Measurements from ENCODE around the gene ARHGAP26. TPM values are rescaled to one million over a fixed set of nuclear protein-coding genes. Genes with fewer than 3 reads are reported as not detected.

The ARHGAP26 gene
- total RNA-seq, 1 experiment from 2014 or later: 65.5 TPM

- no peaks in the 10 kb centered on the region for H3K27me3 ChIP-seq (ENCODE audit: control insufficient read depth, insufficient read depth, low read length)
- peak overlapping the region; percentile 42; the same call in 1 of the 2 replicates for H3K27ac ChIP-seq (ENCODE audit: low read length)
- H3K9me3 ChIP-seq (ENCODE audit: control insufficient read depth, insufficient read depth, low read depth, low read length): no peaks in the 10 kb centered on the region
- ChIA-PET POLR2A (no interaction called here), CTCF (no interaction called here)
- H3K36me3 ChIP-seq (ENCODE audit: control insufficient read depth, insufficient read depth, low read length): no peaks in the 10 kb centered on the region
- no peak overlapping the region for H3K4me3 ChIP-seq (ENCODE audit: low read depth in 2 of 2, low read length in 2 of 2)
- TF ChIP-seq, protein P1, sequence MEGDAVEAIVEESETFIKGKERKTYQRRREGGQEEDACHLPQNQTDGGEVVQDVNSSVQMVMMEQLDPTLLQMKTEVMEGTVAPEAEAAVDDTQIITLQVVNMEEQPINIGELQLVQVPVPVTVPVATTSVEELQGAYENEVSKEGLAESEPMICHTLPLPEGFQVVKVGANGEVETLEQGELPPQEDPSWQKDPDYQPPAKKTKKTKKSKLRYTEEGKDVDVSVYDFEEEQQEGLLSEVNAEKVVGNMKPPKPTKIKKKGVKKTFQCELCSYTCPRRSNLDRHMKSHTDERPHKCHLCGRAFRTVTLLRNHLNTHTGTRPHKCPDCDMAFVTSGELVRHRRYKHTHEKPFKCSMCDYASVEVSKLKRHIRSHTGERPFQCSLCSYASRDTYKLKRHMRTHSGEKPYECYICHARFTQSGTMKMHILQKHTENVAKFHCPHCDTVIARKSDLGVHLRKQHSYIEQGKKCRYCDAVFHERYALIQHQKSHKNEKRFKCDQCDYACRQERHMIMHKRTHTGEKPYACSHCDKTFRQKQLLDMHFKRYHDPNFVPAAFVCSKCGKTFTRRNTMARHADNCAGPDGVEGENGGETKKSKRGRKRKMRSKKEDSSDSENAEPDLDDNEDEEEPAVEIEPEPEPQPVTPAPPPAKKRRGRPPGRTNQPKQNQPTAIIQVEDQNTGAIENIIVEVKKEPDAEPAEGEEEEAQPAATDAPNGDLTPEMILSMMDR (IDR thresholded peaks at IDR 0.05): no peak
- TF ChIP-seq POLR2AphosphoS5 (IDR thresholded peaks at IDR 0.05; ENCODE audit: low read depth, low read length): no peak
- TF ChIP-seq, protein P2, sequence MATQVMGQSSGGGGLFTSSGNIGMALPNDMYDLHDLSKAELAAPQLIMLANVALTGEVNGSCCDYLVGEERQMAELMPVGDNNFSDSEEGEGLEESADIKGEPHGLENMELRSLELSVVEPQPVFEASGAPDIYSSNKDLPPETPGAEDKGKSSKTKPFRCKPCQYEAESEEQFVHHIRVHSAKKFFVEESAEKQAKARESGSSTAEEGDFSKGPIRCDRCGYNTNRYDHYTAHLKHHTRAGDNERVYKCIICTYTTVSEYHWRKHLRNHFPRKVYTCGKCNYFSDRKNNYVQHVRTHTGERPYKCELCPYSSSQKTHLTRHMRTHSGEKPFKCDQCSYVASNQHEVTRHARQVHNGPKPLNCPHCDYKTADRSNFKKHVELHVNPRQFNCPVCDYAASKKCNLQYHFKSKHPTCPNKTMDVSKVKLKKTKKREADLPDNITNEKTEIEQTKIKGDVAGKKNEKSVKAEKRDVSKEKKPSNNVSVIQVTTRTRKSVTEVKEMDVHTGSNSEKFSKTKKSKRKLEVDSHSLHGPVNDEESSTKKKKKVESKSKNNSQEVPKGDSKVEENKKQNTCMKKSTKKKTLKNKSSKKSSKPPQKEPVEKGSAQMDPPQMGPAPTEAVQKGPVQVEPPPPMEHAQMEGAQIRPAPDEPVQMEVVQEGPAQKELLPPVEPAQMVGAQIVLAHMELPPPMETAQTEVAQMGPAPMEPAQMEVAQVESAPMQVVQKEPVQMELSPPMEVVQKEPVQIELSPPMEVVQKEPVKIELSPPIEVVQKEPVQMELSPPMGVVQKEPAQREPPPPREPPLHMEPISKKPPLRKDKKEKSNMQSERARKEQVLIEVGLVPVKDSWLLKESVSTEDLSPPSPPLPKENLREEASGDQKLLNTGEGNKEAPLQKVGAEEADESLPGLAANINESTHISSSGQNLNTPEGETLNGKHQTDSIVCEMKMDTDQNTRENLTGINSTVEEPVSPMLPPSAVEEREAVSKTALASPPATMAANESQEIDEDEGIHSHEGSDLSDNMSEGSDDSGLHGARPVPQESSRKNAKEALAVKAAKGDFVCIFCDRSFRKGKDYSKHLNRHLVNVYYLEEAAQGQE (IDR thresholded peaks at IDR 0.05; ENCODE audit: insufficient read depth in 1 of 2, low read depth in 2 of 2, low read length in 1 of 2): no peak
- no peak for TF ChIP-seq SIN3A (IDR thresholded peaks at IDR 0.05; ENCODE audit: borderline replicate concordance, insufficient read depth, low read depth, low read length)
- no peak for TF ChIP-seq TCF7L2 (IDR thresholded peaks at IDR 0.05; ENCODE audit: low read depth, low read length)
- DNase-seq (ENCODE audit: low read depth, low spot score): no peak
- in situ Hi-C loops (cut with HindIII; ENCODE audit: low pct_unique_long_range_greater_than_20kb, low sequenced_read_pairs): no loop called here
- peaks cover 10% of the 10 kb centered on the region for H3K4me1 ChIP-seq (ENCODE audit: control insufficient read depth, insufficient read depth, low read length)
- intact Hi-C loops (cut with micrococcal nuclease; ENCODE audit: unreplicated experiment): loop anchor here (10.0 kb wide), 1 partner anchor 823 kb away; no protein-coding TSS in a partner anchor
- ATAC-seq: peak; percentile 52; the same call in 1 of the 2 replicates
- no TSS peak for BruUV-seq (replicated peaks)
These were observed 231.7 kb downstream of the ARHGAP26 start for GRCh38 chr5:143001764-143002351.

- intact Hi-C loops (cut with micrococcal nuclease; ENCODE audit: unreplicated experiment) (loop anchor here (10.0 kb wide), 1 partner anchor 822 kb away; no protein-coding TSS in a partner anchor), in situ Hi-C loops (cut with HindIII; ENCODE audit: low pct_unique_long_range_greater_than_20kb, low sequenced_read_pairs) (no loop called here)
- POLR2A ChIA-PET: no interaction called here
- no peak; the same call in 1 of the 2 replicates for ATAC-seq
- H3K9me3 ChIP-seq (ENCODE audit: control insufficient read depth, insufficient read depth, low read depth, low read length): no peaks in the 10 kb centered on the region
- H3K4me1 ChIP-seq (ENCODE audit: control insufficient read depth, insufficient read depth, low read length): peaks cover 10% of the 10 kb centered on the region
- CTCF ChIA-PET: interaction anchor here (0.5 to 0.8 kb wide), 2 partner anchors 82 to 132 kb away, joined by 3 to 4 read pairs; no protein-coding TSS in a partner anchor
- DNase-seq (ENCODE audit: low read depth, low spot score): no peak
- peak overlapping the region; percentile 72 for H3K27ac ChIP-seq (ENCODE audit: low read length)
- H3K36me3 ChIP-seq (ENCODE audit: control insufficient read depth, insufficient read depth, low read length): no peaks in the 10 kb centered on the region
- no peaks in the 10 kb centered on the region for H3K27me3 ChIP-seq (ENCODE audit: control insufficient read depth, insufficient read depth, low read length)
- TF ChIP-seq, protein P1 (IDR thresholded peaks at IDR 0.05): peak; percentile 66
- TF ChIP-seq, protein P2 (IDR thresholded peaks at IDR 0.05; ENCODE audit: insufficient read depth in 1 of 2, low read depth in 2 of 2, low read length in 1 of 2): no peak
- no TSS peak for BruUV-seq (replicated peaks)
- no peak overlapping the region for H3K4me3 ChIP-seq (ENCODE audit: low read depth in 2 of 2, low read length in 2 of 2)
These were observed 232.5 kb downstream of the ARHGAP26 start for GRCh38 chr5:143002459-143003327.
